GM06990 (cell line): ENCODE results near the gene ZFAND3.

ENCODE experiments used
- DNase-seq: peaks from one replicate; pipeline ENCODE4 v3.0.0-alpha.2; 2011; ENCODE audit not compliant: insufficient read length; ENCODE audit errors: extremely low read depth
- H3K27me3 ChIP-seq: replicated peaks from 2 replicates; pipeline ENCODE4 v1.6.0; 2011; ENCODE audit warnings: low read length; ENCODE audit not compliant: control insufficient read depth, insufficient read depth
- H3K36me3 ChIP-seq: 2 replicates; pipeline ENCODE4 v1.5.1; 2011; ENCODE audit warnings: low read length; ENCODE audit not compliant: control insufficient read depth, insufficient read depth
- H3K4me3 ChIP-seq: replicated peaks from 2 replicates; pipeline ENCODE4 v1.5.1; 2011; ENCODE audit warnings: low read depth, mild to moderate bottlenecking, control low read depth, low read length
- CTCF ChIP-seq: IDR thresholded peaks from 2 replicates; pipeline ENCODE4 v1.5.1; 2011; ENCODE audit warnings: low read length, control low read depth, mild to moderate bottlenecking, inconsistent platforms; ENCODE audit not compliant: insufficient read depth, poor library complexity, severe bottlenecking

Gene ZFAND3

GRCh38 chr6:37971711-37972390 lies 152.3 kb downstream of the ZFAND3 start:
- Histone ChIP-seq H3K36me3 (peaks cover 3% of the 10 kb centered on the region), H3K4me3 (no peak overlapping the region), H3K27me3 (no peaks in the 10 kb centered on the region)
- no peak for DNase-seq
- TF ChIP-seq CTCF: no peak

- no peak overlapping the region for H3K4me3 ChIP-seq
- no peak for TF ChIP-seq CTCF
- no peak for DNase-seq
- H3K36me3 ChIP-seq: peaks cover 3% of the 10 kb centered on the region
- no peaks in the 10 kb centered on the region for H3K27me3 ChIP-seq
Observed at GRCh38 chr6:37972994-37973757, 153.6 kb downstream of the ZFAND3 start.

GRCh38 chr6:37974381-37974780 lies 154.9 kb downstream of the ZFAND3 start:
- H3K36me3 ChIP-seq: peaks cover 3% of the 10 kb centered on the region
- H3K27me3 ChIP-seq: no peaks in the 10 kb centered on the region
- no peak overlapping the region for H3K4me3 ChIP-seq
- TF ChIP-seq CTCF: no peak
- DNase-seq: no peak

GRCh38 chr6:37974943-37975342 lies 155.4 kb downstream of the ZFAND3 start:
- Histone ChIP-seq H3K4me3 (no peak overlapping the region), H3K27me3 (no peaks in the 10 kb centered on the region), H3K36me3 (peaks cover 3% of the 10 kb centered on the region)
- no peak for TF ChIP-seq CTCF
- DNase-seq: no peak

GRCh38 chr6:37977715-37978114 lies 158.2 kb downstream of the ZFAND3 start:
- Histone ChIP-seq H3K27me3 (no peaks in the 10 kb centered on the region), H3K4me3 (no peak overlapping the region)

More at GRCh38 chr6:37977715-37978114, 158.2 kb downstream of the ZFAND3 start:
- no peak for DNase-seq
- no peak for TF ChIP-seq CTCF
- H3K36me3 ChIP-seq: peaks cover 3% of the 10 kb centered on the region
